Epithelial cell of proximal tubule (primary cell): ENCODE results near the gene STOML2. TPM values are rescaled to one million over a fixed set of nuclear protein-coding genes. Genes with fewer than 3 reads are reported as not detected.

ENCODE experiments used
- DNase-seq: peaks from one replicate; pipeline ENCODE4 v3.0.0-alpha.2; 2011; ENCODE audit warnings: low read depth
- H3K4me3 ChIP-seq: 2 replicates; pipeline ENCODE4 v1.5.1; 2011; ENCODE audit warnings: low read depth, mild to moderate bottlenecking, low read length
- CTCF ChIP-seq: conservative IDR thresholded peaks from 2 replicates; pipeline ENCODE4 v1.5.1; 2012; ENCODE audit warnings: low read depth, mild to moderate bottlenecking, low read length
- total RNA-seq: library from RNA; depleted of rRNA; stranded (reverse); fragments of >200 nt; gene quantifications from 2 replicates; pipeline ENCODE4 v1.2.3, GENCODE V29; 2015

The STOML2 gene
- total RNA-seq, 1 donor from 2014 or later = 201 TPM

DNA sequence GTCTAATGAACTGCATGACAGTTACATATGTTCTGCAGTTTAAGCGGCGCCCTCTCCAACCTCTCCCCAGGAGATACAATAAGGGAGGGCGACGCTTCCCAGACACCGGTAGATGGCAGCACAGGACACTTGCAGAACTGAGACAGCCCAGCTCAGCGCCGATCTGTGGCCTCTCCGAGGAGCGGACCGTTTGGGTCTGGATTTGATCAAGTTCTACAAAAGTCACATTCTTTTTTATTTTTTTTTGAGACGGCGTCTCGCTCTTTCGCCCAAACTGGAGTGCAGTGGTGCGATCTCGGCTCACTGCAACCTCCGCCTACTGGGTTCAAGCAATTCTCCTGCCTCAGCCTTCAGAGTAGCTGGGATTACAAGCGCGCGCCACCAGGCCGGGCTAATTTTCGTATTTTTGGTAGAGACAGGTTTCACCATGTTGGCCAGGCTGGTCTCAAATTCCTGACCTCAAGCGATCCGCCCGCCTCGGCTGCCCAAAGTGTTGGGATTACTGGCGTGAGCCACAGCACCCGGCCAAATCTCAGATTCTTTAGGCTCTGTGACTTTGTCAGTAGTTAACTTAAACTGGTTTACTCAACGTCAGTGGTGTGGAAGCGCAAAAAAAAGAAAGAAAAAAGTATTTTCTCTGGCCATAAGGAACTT, 14.1 kb upstream of the STOML2 start:
- TF ChIP-seq CTCF = peak; percentile 95
- peak overlapping the region; percentile 97 for H3K4me3 ChIP-seq
- DNase-seq = peak; percentile 58

DNA sequence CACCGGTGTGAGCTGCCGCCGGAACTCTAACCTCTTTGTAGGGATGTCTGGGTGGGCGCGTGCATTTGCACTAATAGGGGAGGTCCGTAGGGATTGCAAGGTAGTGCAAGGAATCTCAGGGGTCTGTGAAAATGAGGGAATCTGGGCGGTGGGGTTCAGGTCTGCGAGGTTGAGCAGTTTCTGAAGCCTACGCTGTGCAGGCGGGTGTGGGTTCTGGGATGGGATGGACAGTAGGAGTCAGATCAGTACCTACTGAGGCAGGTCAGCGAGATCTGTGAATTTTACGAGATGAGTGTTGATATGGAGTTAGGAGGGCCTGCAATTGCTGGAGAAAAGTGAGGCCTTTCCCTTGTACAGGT, 13.6 kb upstream of the STOML2 start:
- DNase-seq = no peak
- H3K4me3 ChIP-seq = peak overlapping the region; percentile 97
- no peak for TF ChIP-seq CTCF

- TF ChIP-seq CTCF = no peak
- peak within 1 kb of the TSS; percentile 97 for H3K4me3 ChIP-seq
- peak; percentile 80 for DNase-seq
Measured at GRCh38 chr9:35115680-35116538, 13.0 kb upstream of the STOML2 start, which contains the start of gene ATOSB. ATOSB (minus strand) TSS chr9:35115862; CDS start chr9:35108274, 7,588 bp downstream.

DNA sequence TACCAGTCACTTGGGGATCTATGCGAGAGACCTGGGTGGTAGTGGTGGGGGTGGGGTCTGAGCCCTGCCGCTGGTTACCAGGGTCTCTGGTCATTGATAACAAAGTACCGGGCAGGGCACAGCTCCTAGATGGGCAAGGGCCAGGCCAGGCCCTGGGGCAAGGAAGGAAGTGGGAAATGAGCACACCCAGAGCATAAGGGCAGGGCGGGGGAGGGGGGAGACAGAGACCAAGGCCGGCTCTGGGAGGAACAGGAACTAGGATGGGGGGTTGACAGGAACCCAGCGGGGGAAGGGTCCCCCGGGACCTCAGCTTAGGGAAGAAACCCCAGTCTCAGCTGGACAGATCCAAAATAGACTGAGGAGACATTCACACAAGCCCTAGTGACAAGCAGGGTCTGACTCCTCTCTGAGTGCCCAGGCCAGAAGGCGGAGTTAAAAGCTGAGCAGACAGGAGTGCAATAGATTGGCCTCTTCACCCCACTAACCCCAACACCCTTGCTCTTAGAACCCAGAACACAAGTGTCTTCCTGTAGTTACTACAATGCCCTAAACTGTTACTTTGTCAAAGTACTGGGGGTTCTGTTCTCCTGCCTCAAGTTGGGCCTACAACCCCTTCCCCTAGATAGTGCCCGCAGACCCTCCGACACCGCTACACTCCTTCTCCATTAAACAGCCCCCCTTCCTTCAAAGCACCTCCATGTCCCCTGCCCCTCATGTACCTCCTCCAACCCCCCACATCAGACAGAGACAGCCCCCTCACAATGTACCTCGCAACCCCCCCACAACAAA, 12.1 kb upstream of the STOML2 start:
- peak overlapping the region; percentile 97 for H3K4me3 ChIP-seq
- no peak for TF ChIP-seq CTCF
- no peak for DNase-seq

GRCh38 chr9:35114113-35114839, 11.3 kb upstream of the STOML2 start:
- H3K4me3 ChIP-seq = peak overlapping the region; percentile 97
- DNase-seq = no peak
- no peak for TF ChIP-seq CTCF

DNA sequence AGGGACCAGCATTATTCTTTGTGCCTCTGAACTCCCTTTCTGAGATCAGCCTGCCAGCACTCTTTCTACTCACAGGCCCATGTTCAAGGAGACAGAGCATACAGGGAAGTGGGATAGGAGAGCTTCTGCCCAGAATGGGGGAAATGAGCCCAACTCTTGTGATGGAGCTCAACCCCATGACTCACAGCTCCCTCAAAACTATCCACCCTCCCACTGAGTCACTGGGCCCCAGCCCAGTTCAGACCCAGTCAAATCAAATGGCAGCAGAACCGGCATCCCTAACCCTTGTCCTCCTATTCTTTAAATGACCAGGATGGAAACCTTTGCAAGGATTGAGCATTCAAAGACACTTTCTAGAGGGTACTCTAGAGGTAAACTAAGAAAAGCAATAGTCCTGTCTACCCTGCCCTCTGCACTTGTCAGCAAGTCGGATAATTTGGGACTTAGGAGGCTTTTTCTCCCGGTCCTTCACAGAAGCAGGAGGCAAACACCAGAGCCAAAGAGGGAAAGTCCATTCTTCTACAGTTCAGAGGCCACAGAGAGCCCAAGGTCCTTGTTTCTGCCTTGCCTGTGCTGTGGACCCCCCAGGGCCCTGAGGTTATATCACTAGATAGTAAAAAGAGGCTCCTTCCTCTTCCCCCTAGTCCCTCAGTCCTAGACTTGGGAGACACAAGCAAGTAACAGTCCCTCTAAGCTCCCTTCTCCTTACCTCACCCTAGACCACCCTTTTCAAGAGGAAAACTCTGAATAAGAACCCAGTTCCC, 9.5 kb upstream of the STOML2 start:
- DNase-seq = no peak
- peak overlapping the region; percentile 62 for H3K4me3 ChIP-seq
- TF ChIP-seq CTCF = no peak
